HG02943 (cell line): ENCODE measurements around the gene CSK.

ENCODE experiments used
- ATAC-seq: cut with Tn5 transposase; IDR thresholded peaks from one replicate; pipeline ENCODE4 v1.9.1; 2021; ENCODE audit warnings: mild to moderate bottlenecking, low read depth, moderate library complexity; ENCODE audit not compliant: unreplicated experiment

Gene CSK

DNA sequence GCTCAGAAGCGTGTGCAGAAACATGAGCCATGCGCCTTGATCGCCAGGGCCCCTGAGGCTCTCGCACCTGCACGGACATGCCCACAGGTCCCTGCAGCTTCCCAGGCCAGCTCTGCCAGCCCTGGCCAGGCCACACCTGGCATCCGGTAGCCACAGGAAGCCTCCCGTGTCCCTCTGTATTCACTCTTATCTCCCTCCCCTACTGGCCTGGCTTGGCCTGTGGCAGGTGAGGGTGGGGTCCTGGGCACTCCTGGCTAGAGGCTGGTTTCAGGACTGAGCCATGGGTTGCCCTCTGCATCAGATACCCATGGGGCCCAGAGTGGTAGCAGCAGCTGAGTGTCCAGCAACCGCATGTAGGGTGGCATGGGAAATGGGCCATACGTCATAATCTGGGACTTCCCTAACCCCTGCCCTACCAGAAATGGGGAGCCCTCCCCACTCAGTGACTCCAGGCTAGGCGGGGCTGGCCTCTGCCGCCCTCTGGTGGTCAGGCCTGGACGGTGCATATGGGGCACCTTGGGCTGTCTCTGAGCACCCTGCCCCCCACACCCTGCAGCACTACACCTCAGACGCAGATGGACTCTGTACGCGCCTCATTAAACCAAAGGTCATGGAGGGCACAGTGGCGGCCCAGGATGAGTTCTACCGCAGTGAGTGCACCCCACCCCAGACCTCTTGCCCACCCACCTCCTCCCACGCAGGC, 18.1 kb downstream of the CSK start:
- ATAC-seq: no peak

DNA sequence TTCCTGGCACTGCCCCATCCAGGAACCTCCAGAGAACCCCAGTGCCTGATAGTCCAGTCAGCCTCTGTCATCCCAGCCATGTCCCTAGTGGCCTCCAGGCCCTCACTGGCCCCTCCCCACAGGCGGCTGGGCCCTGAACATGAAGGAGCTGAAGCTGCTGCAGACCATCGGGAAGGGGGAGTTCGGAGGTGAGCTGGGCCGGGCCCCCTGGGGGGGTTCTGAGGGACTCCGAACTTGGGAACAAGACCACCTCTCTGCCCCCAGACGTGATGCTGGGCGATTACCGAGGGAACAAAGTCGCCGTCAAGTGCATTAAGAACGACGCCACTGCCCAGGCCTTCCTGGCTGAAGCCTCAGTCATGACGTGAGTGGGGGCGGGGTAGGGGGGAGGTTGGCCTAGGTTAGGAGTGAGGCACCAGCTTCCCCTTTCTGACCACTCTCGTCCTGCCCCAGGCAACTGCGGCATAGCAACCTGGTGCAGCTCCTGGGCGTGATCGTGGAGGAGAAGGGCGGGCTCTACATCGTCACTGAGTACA, 18.7 kb downstream of the CSK start:
- ATAC-seq: no peak

- no peak for ATAC-seq
Observed at GRCh38 chr15:74801311-74801997, 19.6 kb downstream of the CSK start.

DNA sequence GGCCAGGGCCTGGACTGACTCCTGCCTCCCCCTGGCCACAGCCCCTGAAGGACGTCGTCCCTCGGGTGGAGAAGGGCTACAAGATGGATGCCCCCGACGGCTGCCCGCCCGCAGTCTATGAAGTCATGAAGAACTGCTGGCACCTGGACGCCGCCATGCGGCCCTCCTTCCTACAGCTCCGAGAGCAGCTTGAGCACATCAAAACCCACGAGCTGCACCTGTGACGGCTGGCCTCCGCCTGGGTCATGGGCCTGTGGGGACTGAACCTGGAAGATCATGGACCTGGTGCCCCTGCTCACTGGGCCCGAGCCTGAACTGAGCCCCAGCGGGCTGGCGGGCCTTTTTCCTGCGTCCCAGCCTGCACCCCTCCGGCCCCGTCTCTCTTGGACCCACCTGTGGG, 20.4 kb downstream of the CSK start:
- ATAC-seq: no peak

- ATAC-seq: no peak
Observed at GRCh38 chr15:74802862-74803447, 21.1 kb downstream of the CSK start.

- ATAC-seq: no peak
Observed at GRCh38 chr15:74804935-74805334, 23.1 kb downstream of the CSK start.

- ATAC-seq: no peak
Observed at GRCh38 chr15:74807282-74807681, 25.4 kb downstream of the CSK start.

GRCh38 chr15:74808078-74808839, 26.4 kb downstream of the CSK start:
- no peak for ATAC-seq

DNA sequence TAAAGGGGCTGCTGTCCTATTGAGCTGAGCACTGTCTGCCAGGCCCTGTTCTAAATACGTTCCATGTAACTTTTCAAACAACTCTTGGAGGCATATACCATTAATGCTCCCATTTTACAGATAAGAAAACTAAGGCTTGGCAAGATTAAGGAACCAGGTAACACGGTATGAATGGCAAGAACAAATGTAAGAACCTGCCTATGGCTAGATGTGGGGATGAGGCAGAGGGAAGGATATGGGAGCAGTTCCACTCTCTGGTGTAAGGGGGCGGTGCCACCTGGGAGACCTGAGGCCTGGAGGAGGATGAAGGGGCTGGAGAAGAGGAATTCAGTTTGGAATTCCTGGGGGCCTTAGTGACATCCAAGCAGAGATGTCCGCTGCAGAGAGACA, 27.0 kb downstream of the CSK start:
- no peak for ATAC-seq

DNA sequence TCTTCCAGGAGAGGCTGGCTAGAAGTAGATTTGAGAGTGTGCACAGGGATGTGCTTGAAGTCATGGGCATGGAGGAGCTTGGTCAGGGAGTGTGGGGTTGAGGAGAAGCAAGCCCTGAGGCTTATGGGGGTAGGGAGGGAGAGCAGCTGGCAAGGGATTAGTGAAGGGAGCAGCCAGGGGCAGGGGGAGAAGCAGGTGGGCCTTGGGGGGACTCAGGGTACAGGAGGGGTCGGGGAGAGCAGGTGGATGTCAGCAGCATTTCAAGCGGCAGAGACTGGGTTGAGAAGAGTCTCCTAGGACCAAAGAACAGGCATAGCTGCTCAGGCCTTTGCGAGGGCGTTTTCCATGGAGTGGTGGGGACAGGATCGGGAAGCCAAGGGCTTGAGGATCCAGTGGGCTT, 27.4 kb downstream of the CSK start:
- ATAC-seq: no peak

- ATAC-seq: no peak
Observed at GRCh38 chr15:74809956-74810355, 28.1 kb downstream of the CSK start.

GRCh38 chr15:74812533-74812932, 30.7 kb downstream of the CSK start, which contains the start of gene LMAN1L:
Gene LMAN1L, plus strand, starts transcription at chr15:74812835. Its CDS starts 20 bp downstream, at chr15:74812855.
- no peak for ATAC-seq

DNA sequence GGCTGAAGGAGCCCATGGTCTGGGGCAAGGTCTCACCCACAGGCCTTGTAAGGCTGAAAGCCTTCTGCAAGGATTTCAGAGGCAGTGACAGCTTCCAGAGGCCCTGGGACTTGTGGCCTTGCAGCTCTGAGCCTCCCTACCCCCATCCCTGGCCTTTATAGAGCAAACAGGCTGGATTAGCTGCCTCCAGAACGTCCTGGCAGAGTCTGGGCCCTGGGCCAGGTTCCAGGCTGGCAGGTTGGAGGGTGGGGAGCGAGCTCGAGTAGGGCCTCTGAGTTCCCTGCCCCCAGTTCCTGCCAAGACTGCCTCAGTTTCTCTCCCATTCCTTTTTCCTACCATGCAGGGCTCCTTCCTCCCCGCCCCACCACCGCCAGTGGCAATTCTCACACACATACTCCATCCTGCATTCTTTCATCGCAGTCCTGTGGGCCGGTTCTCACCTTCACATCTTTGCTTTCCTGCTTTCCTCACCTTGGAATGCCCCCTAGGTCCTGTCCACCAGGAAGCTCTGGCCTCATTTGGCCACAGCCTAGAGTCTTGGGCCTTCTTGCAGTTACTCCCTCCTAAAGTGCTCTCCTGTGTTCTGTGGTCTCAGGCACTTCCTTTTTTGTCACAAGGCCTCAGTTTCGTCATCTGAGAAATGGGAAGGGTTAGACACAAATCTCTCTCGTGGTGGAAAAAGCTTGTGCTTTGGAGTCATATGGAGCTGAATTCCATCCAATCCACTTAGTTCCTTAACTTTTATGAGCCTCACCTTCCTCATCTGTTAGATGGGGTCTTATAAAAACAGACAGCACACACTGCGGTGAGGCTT, 33.4 kb downstream of the CSK start:
- ATAC-seq: no peak

DNA sequence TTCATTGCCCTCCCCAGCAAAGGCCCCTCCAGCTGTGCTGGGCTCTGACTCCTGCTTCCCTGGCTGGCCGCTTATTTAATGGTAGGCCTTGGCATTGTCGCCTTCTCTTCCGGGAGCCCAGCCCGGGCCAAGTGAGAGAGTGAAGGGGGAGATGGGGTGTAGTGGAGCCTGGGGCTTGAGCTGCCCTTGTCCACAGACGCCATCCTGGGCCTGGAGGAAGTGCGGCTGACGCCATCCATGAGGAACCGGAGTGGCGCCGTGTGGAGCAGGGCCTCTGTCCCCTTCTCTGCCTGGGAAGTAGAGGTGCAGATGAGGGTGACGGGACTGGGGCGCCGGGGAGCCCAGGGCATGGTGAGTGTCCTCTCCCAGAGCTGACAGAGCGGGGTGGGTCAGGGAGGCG, 34.1 kb downstream of the CSK start:
- no peak for ATAC-seq

DNA sequence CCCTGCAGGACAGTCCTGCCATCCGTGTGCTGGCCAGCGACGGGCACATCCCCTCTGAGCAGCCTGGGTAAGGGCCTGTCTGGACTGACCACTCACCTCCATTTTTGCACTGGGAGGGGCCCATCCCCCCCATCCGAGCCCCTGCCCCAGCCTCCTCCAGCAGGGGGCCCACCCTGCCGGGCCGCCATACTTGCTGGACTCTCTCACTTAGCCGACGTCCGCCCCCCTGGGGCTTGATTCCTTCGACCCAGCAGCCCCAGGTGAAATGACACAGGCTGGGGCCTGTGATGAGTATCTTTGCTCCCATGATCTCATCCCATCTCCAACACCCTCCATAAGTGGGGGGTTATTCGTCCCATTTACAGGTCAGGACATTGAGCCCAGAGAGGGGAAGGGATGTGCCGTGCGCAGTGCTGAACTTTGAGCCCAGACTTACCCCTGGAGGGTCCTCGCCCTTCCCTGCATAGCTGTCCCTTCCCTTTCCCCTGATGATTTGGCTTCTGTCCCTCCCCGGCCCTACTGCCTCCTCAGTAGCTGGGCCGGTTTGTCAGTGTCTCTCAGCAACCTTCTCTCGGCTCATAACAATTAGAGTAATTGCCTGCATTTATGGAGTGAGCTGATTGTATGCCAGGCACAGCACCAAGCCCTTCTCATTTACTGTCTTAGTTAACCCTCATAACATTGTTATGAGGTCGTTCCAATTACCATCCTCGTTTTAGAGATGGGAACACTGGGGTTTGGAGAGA, 34.9 kb downstream of the CSK start:
- no peak for ATAC-seq

- no peak for ATAC-seq
Observed at GRCh38 chr15:74817370-74817737, 35.5 kb downstream of the CSK start.

- no peak for ATAC-seq
Observed at GRCh38 chr15:74820056-74820455, 38.2 kb downstream of the CSK start.

DNA sequence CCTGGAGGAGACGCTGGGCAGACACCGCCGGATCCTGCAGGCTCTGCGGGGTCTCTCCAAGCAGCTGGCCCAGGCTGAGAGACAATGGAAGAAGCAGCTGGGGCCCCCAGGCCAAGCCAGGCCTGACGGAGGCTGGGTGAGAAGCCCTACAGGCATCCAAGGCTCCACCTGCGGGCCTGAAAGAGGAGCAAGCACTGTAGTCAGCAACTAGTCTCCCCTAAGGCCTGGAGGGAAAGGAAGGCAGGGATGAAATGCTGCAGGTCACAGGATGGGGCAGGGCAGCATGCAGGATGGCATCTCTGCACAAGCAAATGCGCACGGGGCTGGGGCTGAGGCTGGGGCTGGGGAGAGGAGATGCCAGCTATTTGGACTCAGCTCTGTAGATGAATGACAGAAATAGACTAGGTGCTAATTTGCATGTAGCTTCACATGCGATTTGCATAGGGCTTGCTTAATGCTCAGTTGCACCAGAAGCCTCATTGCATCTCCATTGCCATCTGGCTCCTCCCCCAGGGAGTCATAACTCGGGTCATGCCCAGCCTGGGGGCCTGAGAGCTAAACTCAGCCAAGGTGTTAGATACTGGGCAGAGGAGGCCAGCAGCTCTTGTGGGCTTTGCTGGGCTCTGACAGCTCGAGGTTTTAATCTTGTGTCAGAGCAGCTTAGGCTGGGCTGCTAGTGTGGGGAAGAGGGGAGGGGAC, 39.4 kb downstream of the CSK start:
- ATAC-seq: peak; percentile 74

GRCh38 chr15:74821790-74822158, 39.9 kb downstream of the CSK start:
- no peak for ATAC-seq
